ENCODE results near the gene CDK13.

- no peak for TF ChIP-seq POLR2A (IDR thresholded peaks at IDR 0.05)
- TF ChIP-seq CTCF (IDR thresholded peaks at IDR 0.05), result no peak
- peak in 1 of 2 donors; percentile 8 for TF ChIP-seq POLR2AphosphoS5 (IDR thresholded peaks at IDR 0.05; ENCODE audit: insufficient read depth in 1 of 2, low read depth in 1 of 2)
Measured at GRCh38 chr7:40008223-40008815, 58.3 kb downstream of the CDK13 start.

Measured in vagina (tissue), 2 donors.